Stomach smooth muscle (tissue), 2 donors: ENCODE results near the gene NDUFA5.
"Not testable (repeated sequence)": the region's sequence is repeated elsewhere in the genome, so short reads cannot be mapped to it uniquely, and the experiment has no call there.

Experiments
- H3K27ac ChIP-seq: one replicate; pipeline ENCODE4 v1.7.0; 2013; ENCODE audit warnings: mild to moderate bottlenecking, low read length, inconsistent platforms
- H3K27me3 ChIP-seq, 2 donors: one replicate each; pipeline ENCODE4 v1.7.0; 2013; ENCODE audit warnings: low read length in 2 of 2; ENCODE audit not compliant: insufficient read depth in 2 of 2, control insufficient read depth in 1 of 2
- H3K36me3 ChIP-seq, 2 donors: one replicate each; pipeline ENCODE4 v1.7.0; 2013; ENCODE audit warnings: low read length in 2 of 2; ENCODE audit not compliant: control insufficient read depth in 2 of 2, insufficient read depth in 2 of 2
- H3K4me1 ChIP-seq: one replicate; pipeline ENCODE4 v1.7.0; 2013; ENCODE audit warnings: low read length; ENCODE audit not compliant: control insufficient read depth, insufficient read depth
- H3K4me3 ChIP-seq, 2 donors: one replicate each; pipeline ENCODE4 v1.7.0; 2013; ENCODE audit warnings: low read length in 2 of 2
- H3K9ac ChIP-seq, 2 donors: one replicate each; pipeline ENCODE4 v1.7.0; 2013; ENCODE audit warnings: low read length in 2 of 2, mild to moderate bottlenecking in 1 of 2
- H3K9me3 ChIP-seq, 2 donors: one replicate each; pipeline ENCODE4 v1.7.0; 2013; ENCODE audit warnings: low read length in 2 of 2; ENCODE audit not compliant: control insufficient read depth in 2 of 2
- donor health status: healthy.
- donor health status: Pancreatic carcinoma.

NDUFA5 gene

GRCh38 chr7:123557016-123557397, 611 bp downstream of the NDUFA5 start:
- Histone ChIP-seq H3K4me3 (peak overlapping the region; percentile 97 to 98), H3K27me3 (no peaks in the 10 kb centered on the region), H3K4me1 (peaks cover 5% of the 10 kb centered on the region), H3K9ac (peak overlapping the region; percentile 95 to 99), H3K9me3 (no peaks in the 10 kb centered on the region), H3K27ac (peak overlapping the region; percentile 91), H3K36me3 (peaks cover 0 to 3% of the 10 kb centered on the region in 2 donors)

DNA sequence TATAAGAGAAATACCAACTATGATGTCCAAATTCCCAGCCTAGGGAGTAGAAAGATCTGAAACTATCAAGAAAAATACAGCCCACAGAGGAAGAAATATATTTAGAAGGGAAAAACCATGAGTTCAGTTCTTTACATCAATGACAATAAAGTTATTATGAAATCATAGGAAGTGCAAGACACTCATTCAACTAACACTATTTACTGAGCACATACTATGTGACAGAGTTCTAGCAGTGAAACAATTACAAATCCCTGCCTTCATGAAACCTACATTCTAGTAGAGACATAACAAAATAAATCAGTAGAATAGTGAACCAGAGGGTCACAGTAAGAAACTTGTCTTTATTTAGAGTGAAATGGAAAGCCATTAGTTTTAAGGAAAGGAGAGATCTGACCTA, 2.1 kb downstream of the NDUFA5 start:
- no peaks in the 10 kb centered on the region for H3K9me3 ChIP-seq
- no peak overlapping the region for H3K27ac ChIP-seq
- H3K4me3 ChIP-seq: peak overlapping the region in 1 of 2 donors; percentile 98
- H3K27me3 ChIP-seq: no peaks in the 10 kb centered on the region
- H3K36me3 ChIP-seq: peaks cover 0 to 3% of the 10 kb centered on the region in 2 donors
- peaks cover 5% of the 10 kb centered on the region for H3K4me1 ChIP-seq
- H3K9ac ChIP-seq: no peak overlapping the region

DNA sequence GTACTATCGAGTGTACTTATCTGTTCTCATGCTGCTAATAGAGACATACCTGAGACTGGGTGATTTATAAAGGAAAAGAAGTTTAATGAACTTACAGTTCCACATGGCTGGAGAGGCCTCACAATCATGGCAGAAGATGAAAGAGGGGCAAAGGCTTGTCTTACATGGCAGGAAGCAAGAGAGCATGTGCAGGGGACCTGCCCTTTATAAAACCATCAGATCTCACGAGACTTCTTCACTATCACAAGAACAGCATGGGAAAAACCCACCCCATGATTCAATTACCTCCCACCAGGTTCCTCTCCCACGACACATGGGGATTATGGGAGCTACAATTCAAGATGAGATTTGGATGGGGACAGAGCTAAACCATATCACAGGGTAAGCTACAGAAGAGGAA, 4.5 kb downstream of the NDUFA5 start:
- H3K9ac ChIP-seq: no peak overlapping the region
- no peak overlapping the region for H3K27ac ChIP-seq
- peaks cover 7% of the 10 kb centered on the region in 2 donors for H3K36me3 ChIP-seq
- peaks cover 5% of the 10 kb centered on the region for H3K4me1 ChIP-seq
- H3K9me3 ChIP-seq: no peaks in the 10 kb centered on the region
- H3K4me3 ChIP-seq: no peak overlapping the region
- no peaks in the 10 kb centered on the region for H3K27me3 ChIP-seq

DNA sequence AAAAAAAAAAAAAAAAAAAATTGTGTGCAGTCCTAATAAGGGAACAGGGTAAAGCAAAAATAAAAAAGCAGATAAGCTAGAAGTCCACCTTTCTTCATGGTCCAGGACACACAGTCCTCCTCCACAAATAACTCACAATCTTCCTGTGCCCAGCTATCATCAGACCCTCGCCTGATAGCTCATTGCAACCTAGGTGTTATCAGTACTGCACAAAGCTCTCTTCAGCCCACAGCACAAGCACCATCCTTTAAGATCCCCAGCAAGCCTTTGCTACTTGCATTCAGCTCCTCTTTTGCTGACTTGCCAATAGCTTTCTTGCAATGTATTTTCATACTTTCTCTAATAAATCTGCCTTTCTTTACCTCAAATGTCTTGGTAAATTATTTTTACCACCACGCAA, 5.0 kb downstream of the NDUFA5 start:
- Histone ChIP-seq H3K9ac (no peak overlapping the region), H3K27me3 (no peaks in the 10 kb centered on the region), H3K36me3 (peaks cover 7% of the 10 kb centered on the region in 2 donors), H3K9me3 (no peaks in the 10 kb centered on the region), H3K27ac (no peak overlapping the region), H3K4me3 (no peak overlapping the region), H3K4me1 (peaks cover 5% of the 10 kb centered on the region)

GRCh38 chr7:123552134-123552533, 5.5 kb downstream of the NDUFA5 start:
- H3K9ac ChIP-seq, H3K27ac ChIP-seq, H3K4me3 ChIP-seq, H3K9me3 ChIP-seq, H3K27me3 ChIP-seq, H3K4me1 ChIP-seq, H3K36me3 ChIP-seq: not testable (repeated sequence)

DNA sequence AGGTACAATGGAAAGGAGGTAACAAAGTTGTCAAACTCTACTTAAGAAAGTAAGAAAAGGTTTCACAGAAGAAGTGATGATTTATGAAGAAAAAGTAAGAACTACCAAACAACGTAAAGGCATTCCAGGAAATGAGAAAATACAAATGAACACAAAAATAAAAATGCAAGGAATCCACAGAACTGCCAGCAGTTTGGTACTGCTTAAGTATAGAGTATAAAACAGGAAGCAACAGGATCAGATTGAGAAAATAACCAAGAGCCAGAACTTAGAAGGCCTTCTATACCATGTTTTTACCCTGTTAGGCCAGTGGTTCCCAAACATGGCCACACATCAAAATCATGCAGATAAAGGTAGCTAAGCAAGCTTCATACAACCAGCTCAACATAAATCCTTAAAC, 9.2 kb downstream of the NDUFA5 start:
- Histone ChIP-seq H3K9me3 (no peaks in the 10 kb centered on the region), H3K36me3 (peaks cover 7 to 13% of the 10 kb centered on the region in 2 donors), H3K4me3 (no peak overlapping the region), H3K4me1 (no peaks in the 10 kb centered on the region), H3K27ac (no peak overlapping the region), H3K9ac (no peak overlapping the region), H3K27me3 (no peaks in the 10 kb centered on the region)

GRCh38 chr7:123539871-123540270, 17.7 kb downstream of the NDUFA5 start:
- Histone ChIP-seq H3K4me1 (no peaks in the 10 kb centered on the region), H3K36me3 (peaks cover 0 to 7% of the 10 kb centered on the region in 2 donors), H3K27me3 (no peaks in the 10 kb centered on the region), H3K9ac (no peak overlapping the region), H3K9me3 (no peaks in the 10 kb centered on the region), H3K4me3 (no peak overlapping the region), H3K27ac (no peak overlapping the region)

DNA sequence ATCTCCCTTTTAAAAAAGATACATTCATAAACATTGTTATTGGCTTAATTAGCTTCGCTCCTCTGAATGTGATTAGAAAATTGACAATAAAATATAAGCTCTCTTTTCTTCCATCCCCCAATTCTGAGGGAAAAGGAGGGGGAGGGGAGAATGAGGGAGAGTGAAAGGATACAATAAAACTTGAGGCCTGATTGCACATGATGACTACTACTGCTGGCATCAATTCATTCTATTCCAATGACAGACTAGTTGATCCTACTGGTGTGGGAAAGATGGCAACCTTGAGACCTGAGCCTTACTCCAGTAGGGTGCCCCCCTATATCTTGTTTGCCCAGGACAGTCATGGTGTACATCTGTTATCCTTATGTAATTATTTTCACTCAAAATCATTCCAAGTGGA, 18.7 kb downstream of the NDUFA5 start:
- Histone ChIP-seq H3K27ac (no peak overlapping the region), H3K4me1 (peaks cover 4% of the 10 kb centered on the region), H3K36me3 (peaks cover 0 to 7% of the 10 kb centered on the region in 2 donors)

GRCh38 chr7:123538189-123538714, 19.4 kb downstream of the NDUFA5 start:
- no peak overlapping the region for H3K27ac ChIP-seq
- peaks cover 0 to 4% of the 10 kb centered on the region in 2 donors for H3K27me3 ChIP-seq
- no peak overlapping the region for H3K4me3 ChIP-seq

More for the DNA sequence above, 18.7 kb downstream of the NDUFA5 start:
- no peak overlapping the region for H3K9ac ChIP-seq
- no peaks in the 10 kb centered on the region for H3K9me3 ChIP-seq
- H3K27me3 ChIP-seq: no peaks in the 10 kb centered on the region
- H3K4me3 ChIP-seq: no peak overlapping the region

DNA sequence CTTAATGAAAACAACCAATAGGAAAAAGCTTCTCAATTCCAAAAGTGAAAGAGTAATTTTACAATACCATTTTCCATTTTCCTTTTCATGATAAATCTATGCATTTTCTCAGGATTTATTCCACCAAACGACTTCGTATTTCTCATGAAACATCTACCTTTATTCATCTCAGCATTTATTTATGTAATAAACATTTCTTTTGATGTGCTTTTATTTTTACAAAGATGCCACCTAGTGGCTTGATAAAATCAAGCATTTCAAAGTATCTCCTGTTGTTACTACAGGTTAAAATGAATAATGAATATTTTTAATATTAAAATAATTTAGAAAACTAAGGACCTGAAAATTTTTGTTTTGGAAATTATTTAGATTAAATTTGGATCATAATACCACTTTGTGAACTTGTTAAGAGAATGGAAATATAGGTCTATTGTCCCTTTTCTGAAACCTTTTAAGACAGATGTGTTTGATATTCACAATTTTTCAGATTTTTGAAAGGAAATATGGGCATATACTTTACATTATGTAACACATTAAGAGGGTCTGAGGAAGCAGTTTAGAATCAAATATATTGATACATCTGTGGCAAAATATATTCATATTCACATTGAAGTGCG, 20.5 kb downstream of the NDUFA5 start:
- Histone ChIP-seq H3K27me3 (peaks cover 0 to 4% of the 10 kb centered on the region in 2 donors), H3K27ac (no peak overlapping the region), H3K9me3 (no peaks in the 10 kb centered on the region), H3K9ac (no peak overlapping the region), H3K36me3 (peaks cover 0 to 3% of the 10 kb centered on the region in 2 donors), H3K4me3 (no peak overlapping the region), H3K4me1 (peaks cover 5% of the 10 kb centered on the region)

More at GRCh38 chr7:123538189-123538714, 19.4 kb downstream of the NDUFA5 start:
- H3K9ac ChIP-seq: no peak overlapping the region
- peaks cover 0 to 3% of the 10 kb centered on the region in 2 donors for H3K36me3 ChIP-seq
- H3K9me3 ChIP-seq: no peaks in the 10 kb centered on the region
- H3K4me1 ChIP-seq: peaks cover 5% of the 10 kb centered on the region

DNA sequence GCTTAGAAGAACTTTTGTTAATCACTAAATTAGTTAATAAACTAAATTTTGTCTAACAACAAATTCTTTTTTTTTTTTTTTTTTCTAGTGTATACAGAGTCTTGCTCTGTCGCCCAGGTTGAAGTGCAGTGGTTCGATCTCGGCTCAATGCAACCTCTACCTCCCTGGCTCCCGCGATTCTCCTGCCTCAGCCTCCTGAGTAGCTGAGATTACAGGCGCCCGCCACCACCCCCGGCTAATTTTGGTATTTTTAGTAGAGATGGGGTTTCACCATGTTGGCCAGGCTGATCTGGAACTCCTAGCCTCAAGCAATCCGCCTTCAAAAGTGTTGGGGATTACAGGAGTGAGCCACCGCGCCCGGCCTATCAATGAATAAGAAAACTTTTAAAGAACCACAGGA, 22.1 kb downstream of the NDUFA5 start:
- no peaks in the 10 kb centered on the region for H3K36me3 ChIP-seq
- peaks cover 0 to 4% of the 10 kb centered on the region in 2 donors for H3K27me3 ChIP-seq
- H3K4me1 ChIP-seq: peaks cover 5% of the 10 kb centered on the region
- H3K4me3 ChIP-seq: peak overlapping the region; percentile 27 to 85
- H3K9ac ChIP-seq: peak overlapping the region in 1 of 2 donors; percentile 33
- H3K9me3 ChIP-seq: no peaks in the 10 kb centered on the region
- H3K27ac ChIP-seq: no peak overlapping the region
